ENCODE results near the gene NAV2.

NAV2 gene

GRCh38 chr11:19792510-19792909 lies 79.9 kb downstream of the NAV2 start:
- H3K4me3 ChIP-seq (ENCODE audit: low read depth, low read length), result no peak overlapping the region
- in situ Hi-C loops (cut with HindIII; ENCODE audit: low sequenced_read_pairs), result no loop called here
- TF ChIP-seq, protein P1, sequence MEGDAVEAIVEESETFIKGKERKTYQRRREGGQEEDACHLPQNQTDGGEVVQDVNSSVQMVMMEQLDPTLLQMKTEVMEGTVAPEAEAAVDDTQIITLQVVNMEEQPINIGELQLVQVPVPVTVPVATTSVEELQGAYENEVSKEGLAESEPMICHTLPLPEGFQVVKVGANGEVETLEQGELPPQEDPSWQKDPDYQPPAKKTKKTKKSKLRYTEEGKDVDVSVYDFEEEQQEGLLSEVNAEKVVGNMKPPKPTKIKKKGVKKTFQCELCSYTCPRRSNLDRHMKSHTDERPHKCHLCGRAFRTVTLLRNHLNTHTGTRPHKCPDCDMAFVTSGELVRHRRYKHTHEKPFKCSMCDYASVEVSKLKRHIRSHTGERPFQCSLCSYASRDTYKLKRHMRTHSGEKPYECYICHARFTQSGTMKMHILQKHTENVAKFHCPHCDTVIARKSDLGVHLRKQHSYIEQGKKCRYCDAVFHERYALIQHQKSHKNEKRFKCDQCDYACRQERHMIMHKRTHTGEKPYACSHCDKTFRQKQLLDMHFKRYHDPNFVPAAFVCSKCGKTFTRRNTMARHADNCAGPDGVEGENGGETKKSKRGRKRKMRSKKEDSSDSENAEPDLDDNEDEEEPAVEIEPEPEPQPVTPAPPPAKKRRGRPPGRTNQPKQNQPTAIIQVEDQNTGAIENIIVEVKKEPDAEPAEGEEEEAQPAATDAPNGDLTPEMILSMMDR (IDR thresholded peaks at IDR 0.05; ENCODE audit: low read depth, low read length, missing control alignments), result no peak
- no peak for DNase-seq (ENCODE audit: low read depth)

- in situ Hi-C loops (cut with HindIII; ENCODE audit: low sequenced_read_pairs), result no loop called here
- TF ChIP-seq, protein P1 (IDR thresholded peaks at IDR 0.05; ENCODE audit: low read depth, low read length, missing control alignments), result no peak
- no peak overlapping the region for H3K4me3 ChIP-seq (ENCODE audit: low read depth, low read length)
- no peak for DNase-seq (ENCODE audit: low read depth)
These were observed 80.7 kb downstream of the NAV2 start for GRCh38 chr11:19793326-19793725.

DNA sequence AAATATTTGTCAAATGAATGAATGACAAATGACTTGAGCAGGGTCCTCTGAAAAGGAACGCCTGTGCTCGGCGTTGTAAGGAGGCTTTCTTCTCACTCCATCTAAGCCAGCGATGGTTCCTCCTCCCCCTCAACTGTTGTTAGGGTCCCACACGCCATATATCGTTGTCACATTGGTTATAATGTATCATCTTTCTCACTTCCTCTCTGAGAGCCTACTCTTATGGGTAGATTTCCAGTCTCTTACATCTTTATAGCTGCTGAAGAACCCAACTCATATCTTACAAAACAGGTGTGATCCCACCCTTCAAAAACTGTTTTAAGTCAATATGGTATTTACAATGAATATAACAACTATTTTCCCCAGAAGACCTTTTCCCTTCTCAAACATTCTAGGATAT lies 81.5 kb downstream of the NAV2 start:
- in situ Hi-C loops (cut with HindIII; ENCODE audit: low sequenced_read_pairs), result no loop called here
- DNase-seq (ENCODE audit: low read depth), result no peak
- H3K4me3 ChIP-seq (ENCODE audit: low read depth, low read length), result no peak overlapping the region
- TF ChIP-seq, protein P1 (IDR thresholded peaks at IDR 0.05; ENCODE audit: low read depth, low read length, missing control alignments), result no peak

GRCh38 chr11:19795082-19795481 lies 82.4 kb downstream of the NAV2 start:
- in situ Hi-C loops (cut with HindIII; ENCODE audit: low sequenced_read_pairs), result no loop called here

DNA sequence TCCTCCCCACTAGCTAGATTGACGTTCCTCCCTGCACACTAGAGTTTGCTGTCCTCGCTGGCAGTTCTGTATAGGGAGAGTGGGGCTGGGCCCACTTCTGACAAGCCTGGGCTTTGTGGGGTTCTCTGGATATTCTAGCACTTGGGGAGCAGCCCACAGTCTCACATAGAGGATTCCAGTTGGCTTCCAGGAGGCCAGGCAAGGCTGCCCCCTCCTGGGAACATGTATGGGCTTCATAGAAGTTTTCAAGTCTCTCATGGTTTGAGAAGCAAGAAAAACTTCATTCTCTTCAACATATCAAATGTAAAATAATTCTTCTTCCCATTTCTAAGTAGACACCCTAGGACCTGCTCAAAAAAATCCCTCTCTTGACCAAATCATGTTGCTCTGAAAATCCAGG lies 87.5 kb downstream of the NAV2 start:
- in situ Hi-C loops (cut with HindIII; ENCODE audit: low sequenced_read_pairs), result no loop called here
- TF ChIP-seq, protein P1 (IDR thresholded peaks at IDR 0.05; ENCODE audit: low read depth, low read length, missing control alignments), result peak; percentile 51
- no peak for DNase-seq (ENCODE audit: low read depth)
- H3K4me3 ChIP-seq (ENCODE audit: low read depth, low read length), result no peak overlapping the region

More at GRCh38 chr11:19795082-19795481, 82.4 kb downstream of the NAV2 start:
- TF ChIP-seq, protein P1 (IDR thresholded peaks at IDR 0.05; ENCODE audit: low read depth, low read length, missing control alignments), result no peak
- no peak overlapping the region for H3K4me3 ChIP-seq (ENCODE audit: low read depth, low read length)
- DNase-seq (ENCODE audit: low read depth), result no peak

GRCh38 chr11:19800714-19801519 lies 88.3 kb downstream of the NAV2 start:
- in situ Hi-C loops (cut with HindIII; ENCODE audit: low sequenced_read_pairs), result no loop called here
- TF ChIP-seq, protein P1 (IDR thresholded peaks at IDR 0.05; ENCODE audit: low read depth, low read length, missing control alignments), result peak; percentile 29
- no peak for DNase-seq (ENCODE audit: low read depth)
- H3K4me3 ChIP-seq (ENCODE audit: low read depth, low read length), result no peak overlapping the region

All from astrocyte of the cerebellum (primary cell).